Duodenal mucosa (tissue), 2 donors: ENCODE results near the gene PGS1.

Experiments used
- H3K27ac ChIP-seq: one replicate; pipeline ENCODE4 v1.7.0; 2013; ENCODE audit warnings: low read depth, low read length
- H3K27me3 ChIP-seq, 2 donors: one replicate each; pipeline ENCODE4 v1.7.0; 2013; ENCODE audit warnings: low read length in 2 of 2, control low read depth in 1 of 2; ENCODE audit not compliant: insufficient read depth in 2 of 2, control insufficient read depth in 1 of 2
- H3K36me3 ChIP-seq, 2 donors: one replicate each; pipeline ENCODE4 v1.7.0; 2013; ENCODE audit warnings: low read length in 2 of 2, control low read depth in 1 of 2; ENCODE audit not compliant: insufficient read depth in 2 of 2, control insufficient read depth in 1 of 2
- H3K4me1 ChIP-seq, 2 donors: one replicate each; pipeline ENCODE4 v1.7.0; 2013; ENCODE audit warnings: low read length in 2 of 2, control low read depth in 1 of 2; ENCODE audit not compliant: insufficient read depth in 2 of 2, control insufficient read depth in 1 of 2
- H3K4me3 ChIP-seq, 2 donors: one replicate each; pipeline ENCODE4 v1.7.0; 2013; ENCODE audit warnings: low read length in 2 of 2, low read depth in 1 of 2
- H3K9ac ChIP-seq, 2 donors: one replicate each; pipeline ENCODE4 v1.7.0; 2013; ENCODE audit warnings: low read length in 2 of 2, low read depth in 1 of 2
- H3K9me3 ChIP-seq, 2 donors: one replicate each; pipeline ENCODE4 v1.7.0; 2013; ENCODE audit warnings: low read length in 2 of 2, control low read depth in 1 of 2; ENCODE audit not compliant: control insufficient read depth in 1 of 2

Gene PGS1

GRCh38 chr17:78469443-78469842 lies 91.0 kb downstream of the PGS1 start:
- Histone ChIP-seq H3K9ac (no peak overlapping the region), H3K4me1 (no peaks in the 10 kb centered on the region), H3K36me3 (no peaks in the 10 kb centered on the region), H3K4me3 (no peak overlapping the region), H3K9me3 (no peaks in the 10 kb centered on the region), H3K27me3 (peaks cover 0 to 3% of the 10 kb centered on the region in 2 donors), H3K27ac (no peak overlapping the region)

DNA sequence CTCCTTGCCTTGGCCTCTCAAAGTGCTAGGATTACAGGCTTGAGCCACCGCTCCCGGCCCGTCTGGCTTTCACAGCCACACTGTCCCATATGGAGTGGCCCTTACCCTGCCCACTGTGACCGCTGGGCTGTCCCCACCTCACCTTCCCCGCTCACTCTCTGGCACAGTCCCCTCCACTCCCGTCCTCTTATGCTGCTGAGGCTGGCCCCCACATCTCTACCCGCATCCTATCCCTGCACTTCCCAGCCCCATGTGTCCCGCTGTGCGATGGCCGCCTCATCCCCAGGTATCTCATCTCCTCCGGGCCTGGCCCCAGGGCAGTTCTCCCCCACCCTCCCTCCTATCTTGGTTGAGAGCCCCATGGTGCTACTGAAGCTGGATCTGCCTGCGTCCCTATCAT lies 93.2 kb downstream of the PGS1 start:
- Histone ChIP-seq H3K36me3 (no peaks in the 10 kb centered on the region), H3K27me3 (peaks cover 0 to 3% of the 10 kb centered on the region in 2 donors), H3K4me1 (no peaks in the 10 kb centered on the region), H3K27ac (no peak overlapping the region), H3K9me3 (no peaks in the 10 kb centered on the region), H3K4me3 (no peak overlapping the region), H3K9ac (no peak overlapping the region)

- Histone ChIP-seq H3K27me3 (peaks cover 0 to 3% of the 10 kb centered on the region in 2 donors), H3K27ac (no peak overlapping the region), H3K9ac (no peak overlapping the region), H3K4me3 (no peak overlapping the region), H3K36me3 (no peaks in the 10 kb centered on the region), H3K4me1 (no peaks in the 10 kb centered on the region), H3K9me3 (no peaks in the 10 kb centered on the region)
Observed at GRCh38 chr17:78472035-78472905, 93.8 kb downstream of the PGS1 start.

DNA sequence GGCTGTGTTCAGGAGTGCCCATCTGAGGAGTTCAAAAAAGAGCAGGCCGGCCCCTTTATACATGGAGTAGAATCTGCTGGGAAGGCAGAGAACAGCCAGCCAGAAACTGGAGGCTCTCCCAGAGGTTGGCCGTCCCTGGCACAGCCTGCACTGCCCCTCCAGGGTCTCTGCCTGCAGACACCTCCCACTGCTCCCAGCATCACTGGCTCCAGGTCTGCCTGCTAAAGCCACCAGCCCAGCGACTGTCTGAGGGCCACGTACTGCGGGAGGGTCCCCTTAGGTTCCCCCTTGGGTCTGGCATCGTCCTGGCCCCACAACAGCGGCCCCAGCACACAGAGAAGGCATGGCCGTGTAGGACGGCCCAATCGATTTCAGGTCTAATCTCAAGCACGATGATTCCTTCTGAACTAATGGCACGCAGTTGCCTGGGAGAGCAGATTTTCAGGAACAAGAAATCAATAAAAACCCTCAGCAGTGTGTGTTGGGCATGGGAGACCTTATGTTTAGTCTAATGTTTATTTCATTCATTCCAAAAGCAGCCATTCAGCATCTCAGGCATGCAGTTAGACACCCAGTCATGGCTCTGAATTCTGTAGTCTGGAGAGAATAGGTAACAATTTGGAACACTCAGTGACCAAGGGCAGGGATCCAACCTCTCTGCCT lies 95.6 kb downstream of the PGS1 start:
- H3K9ac ChIP-seq: no peak overlapping the region
- H3K4me3 ChIP-seq: no peak overlapping the region
- H3K27me3 ChIP-seq: peaks cover 0 to 3% of the 10 kb centered on the region in 2 donors
- no peak overlapping the region for H3K27ac ChIP-seq
- H3K4me1 ChIP-seq: no peaks in the 10 kb centered on the region
- no peaks in the 10 kb centered on the region for H3K36me3 ChIP-seq
- H3K9me3 ChIP-seq: no peaks in the 10 kb centered on the region
